HFF-Myc (cell line): ENCODE measurements around the gene CCDC80.

Source experiments
- DNase-seq: peaks from one replicate; pipeline ENCODE4 v3.0.0-alpha.2; 2011; ENCODE audit warnings: low read depth; ENCODE audit errors: extremely low read depth
- H3K4me3 ChIP-seq: replicated peaks from 2 replicates; pipeline ENCODE4 v1.5.1; 2011; ENCODE audit warnings: low read depth, mild to moderate bottlenecking, control low read depth, low read length
- CTCF ChIP-seq: IDR thresholded peaks from 2 replicates; pipeline ENCODE4 v1.5.1; 2012; ENCODE audit warnings: mild to moderate bottlenecking, low read depth, low read length, control low read depth; ENCODE audit errors: missing control alignments

The CCDC80 gene

GRCh38 chr3:112550859-112551258 is 90.1 kb downstream of the CCDC80 start:
- H3K4me3 ChIP-seq: no peak overlapping the region
- TF ChIP-seq CTCF: no peak
- no peak for DNase-seq
